ENCODE measurements around the gene CXCL14. TPM values are rescaled to one million over a fixed set of nuclear protein-coding genes. Genes with fewer than 3 reads are reported as not detected.

CXCL14 gene
- polyA plus RNA-seq, 1 of the 3 experiments (the other 2 are of a cell fraction): 0.05 TPM

DNA sequence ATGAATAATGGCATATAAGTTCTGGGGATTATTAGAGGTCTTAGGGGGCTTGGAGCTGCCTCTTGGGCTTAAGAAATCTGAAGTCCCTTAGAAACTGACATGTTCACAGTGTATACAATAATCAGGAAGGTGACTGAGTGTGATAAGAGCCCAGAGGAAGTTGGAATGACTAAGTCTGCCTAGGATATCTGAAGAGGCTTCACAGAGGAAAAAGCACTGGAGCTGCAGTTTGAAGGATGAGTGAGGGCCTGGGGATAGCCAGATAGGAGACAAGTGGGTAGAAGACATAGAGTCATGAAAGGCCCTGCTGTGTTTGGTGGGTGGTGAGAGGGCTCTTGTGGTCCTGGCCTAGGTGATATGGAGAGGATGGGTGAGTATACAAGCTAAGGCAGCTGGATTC, 51.9 kb downstream of the CXCL14 start:
- Histone ChIP-seq H3K79me2 (ENCODE audit: insufficient read depth) (no peaks in the 10 kb centered on the region), H3K27ac (ENCODE audit: low read depth in 2 of 2, low read length in 1 of 2) (no peak overlapping the region), H3K4me2 (no peak overlapping the region), H3K9ac (no peak overlapping the region), H2AFZ (ENCODE audit: low read depth) (no peak overlapping the region), H3K9me2 (no peaks in the 10 kb centered on the region), H3K36me3 (replicated peaks in 1 of 2; ENCODE audit: control insufficient read depth in 1 of 2, insufficient read depth in 2 of 2, low read length in 1 of 2) (no peaks in the 10 kb centered on the region), H3K9me3 (no peaks in the 10 kb centered on the region), H3K4me3 (ENCODE audit: low read depth in 2 of 2, low read length in 1 of 2) (no peak overlapping the region), H4K20me1 (ENCODE audit: insufficient read depth) (no peaks in the 10 kb centered on the region), H3F3A (replicated peaks; ENCODE audit: insufficient read depth) (no peaks in the 10 kb centered on the region), H3K4me1 (ENCODE audit: control insufficient read depth in 1 of 2, insufficient read depth in 2 of 2, low read depth in 1 of 2, low read length in 1 of 2) (no peaks in the 10 kb centered on the region), H3K27me3 (ENCODE audit: insufficient read depth) (peaks cover 17% of the 10 kb centered on the region; the same call in 1 of the 2 replicates)
- POLR2A ChIA-PET: no interaction called here
- TF ChIP-seq, protein P1, sequence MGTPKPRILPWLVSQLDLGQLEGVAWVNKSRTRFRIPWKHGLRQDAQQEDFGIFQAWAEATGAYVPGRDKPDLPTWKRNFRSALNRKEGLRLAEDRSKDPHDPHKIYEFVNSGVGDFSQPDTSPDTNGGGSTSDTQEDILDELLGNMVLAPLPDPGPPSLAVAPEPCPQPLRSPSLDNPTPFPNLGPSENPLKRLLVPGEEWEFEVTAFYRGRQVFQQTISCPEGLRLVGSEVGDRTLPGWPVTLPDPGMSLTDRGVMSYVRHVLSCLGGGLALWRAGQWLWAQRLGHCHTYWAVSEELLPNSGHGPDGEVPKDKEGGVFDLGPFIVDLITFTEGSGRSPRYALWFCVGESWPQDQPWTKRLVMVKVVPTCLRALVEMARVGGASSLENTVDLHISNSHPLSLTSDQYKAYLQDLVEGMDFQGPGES (IDR thresholded peaks at IDR 0.05; ENCODE audit: low read depth, low read length): no peak
- TF ChIP-seq EZH2phosphoT487 (IDR thresholded peaks at IDR 0.05; ENCODE audit: borderline replicate concordance, low read depth) (no peak), FOXM1 (IDR thresholded peaks at IDR 0.05; ENCODE audit: low read depth) (no peak), ELF1 (IDR thresholded peaks at IDR 0.05) (no peak), RXRA (IDR thresholded peaks at IDR 0.05; ENCODE audit: borderline replicate concordance, low read depth) (no peak), POLR2AphosphoS5 (IDR thresholded peaks at IDR 0.05; ENCODE audit: low read depth, low read length) (no peak), RCOR1 (IDR thresholded peaks at IDR 0.05; ENCODE audit: low read length) (no peak), TAF1 (IDR thresholded peaks at IDR 0.05; ENCODE audit: borderline replicate concordance, low read depth, low read length) (no peak), MEF2A (IDR thresholded peaks at IDR 0.05; ENCODE audit: borderline replicate concordance, low read depth) (no peak), GABPA (IDR thresholded peaks at IDR 0.05; ENCODE audit: low read depth) (no peak), NRF1 (IDR thresholded peaks at IDR 0.05; ENCODE audit: low read depth, low read length) (no peak), SIN3A (IDR thresholded peaks at IDR 0.05; ENCODE audit: borderline replicate concordance, low read depth, low read length) (no peak), TCF12 (IDR thresholded peaks at IDR 0.05) (no peak), CHD2 (IDR thresholded peaks at IDR 0.05; ENCODE audit: low read length, partially characterized antibody) (no peak), RFX5 (IDR thresholded peaks at IDR 0.05; ENCODE audit: low read length) (no peak)
- TF ChIP-seq, protein P2, sequence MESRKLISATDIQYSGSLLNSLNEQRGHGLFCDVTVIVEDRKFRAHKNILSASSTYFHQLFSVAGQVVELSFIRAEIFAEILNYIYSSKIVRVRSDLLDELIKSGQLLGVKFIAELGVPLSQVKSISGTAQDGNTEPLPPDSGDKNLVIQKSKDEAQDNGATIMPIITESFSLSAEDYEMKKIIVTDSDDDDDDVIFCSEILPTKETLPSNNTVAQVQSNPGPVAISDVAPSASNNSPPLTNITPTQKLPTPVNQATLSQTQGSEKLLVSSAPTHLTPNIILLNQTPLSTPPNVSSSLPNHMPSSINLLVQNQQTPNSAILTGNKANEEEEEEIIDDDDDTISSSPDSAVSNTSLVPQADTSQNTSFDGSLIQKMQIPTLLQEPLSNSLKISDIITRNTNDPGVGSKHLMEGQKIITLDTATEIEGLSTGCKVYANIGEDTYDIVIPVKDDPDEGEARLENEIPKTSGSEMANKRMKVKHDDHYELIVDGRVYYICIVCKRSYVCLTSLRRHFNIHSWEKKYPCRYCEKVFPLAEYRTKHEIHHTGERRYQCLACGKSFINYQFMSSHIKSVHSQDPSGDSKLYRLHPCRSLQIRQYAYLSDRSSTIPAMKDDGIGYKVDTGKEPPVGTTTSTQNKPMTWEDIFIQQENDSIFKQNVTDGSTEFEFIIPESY (IDR thresholded peaks at IDR 0.05; ENCODE audit: borderline replicate concordance, low read depth): no peak
- TF ChIP-seq, protein P3, sequence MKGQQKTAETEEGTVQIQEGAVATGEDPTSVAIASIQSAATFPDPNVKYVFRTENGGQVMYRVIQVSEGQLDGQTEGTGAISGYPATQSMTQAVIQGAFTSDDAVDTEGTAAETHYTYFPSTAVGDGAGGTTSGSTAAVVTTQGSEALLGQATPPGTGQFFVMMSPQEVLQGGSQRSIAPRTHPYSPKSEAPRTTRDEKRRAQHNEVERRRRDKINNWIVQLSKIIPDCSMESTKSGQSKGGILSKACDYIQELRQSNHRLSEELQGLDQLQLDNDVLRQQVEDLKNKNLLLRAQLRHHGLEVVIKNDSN (IDR thresholded peaks at IDR 0.05; ENCODE audit: borderline replicate concordance, low read depth): no peak
- CTCF ChIA-PET: interaction anchor here (1.0 to 1.4 kb wide), 3 partner anchors 9 to 69 kb away, joined by 3 read pairs; no protein-coding TSS in a partner anchor
- no peak for DNase-seq
